ENCODE data around the gene KDM1B. TPM values are rescaled to one million over a fixed set of nuclear protein-coding genes. Genes with fewer than 3 reads are reported as not detected.

KDM1B gene
- total RNA-seq, 4 donors from 2014 or later = 46.2 to 89.5 (median 70.8) TPM

DNA sequence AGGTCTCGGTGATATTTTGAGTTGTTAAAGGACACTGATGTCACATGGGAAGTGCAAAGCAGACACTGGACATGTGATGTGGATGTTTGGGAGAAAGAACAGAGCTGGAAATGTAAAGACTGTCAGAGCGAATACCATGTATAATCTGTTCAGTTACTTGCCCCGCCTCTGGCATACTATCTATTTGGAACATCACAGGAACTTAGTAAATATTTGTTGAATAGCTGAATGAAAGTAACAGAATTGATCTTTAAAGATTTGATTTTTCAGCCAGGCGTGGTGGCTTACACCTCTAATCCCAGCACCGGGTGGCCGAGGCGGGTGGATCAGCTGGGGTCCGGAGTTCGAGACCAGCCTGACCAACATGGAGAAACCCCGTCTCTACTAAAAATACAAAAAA is 19.0 kb upstream of the KDM1B start:
- Histone ChIP-seq H3K4me1 (peaks cover under 1 to 5% of the 10 kb centered on the region in 2 donors), H3K9me3 (no peaks in the 10 kb centered on the region), H3K4me3 (replicated peaks in 1 of 3) (no peak overlapping the region), H3K36me3 (peaks cover 61 to 82% of the 10 kb centered on the region in 2 donors), H3K27me3 (no peaks in the 10 kb centered on the region), H3K27ac (no peak overlapping the region)
- 96 to 97% methylated on average over 10 of the region's 10 CpGs for WGBS, 2 donors
- no peak for DNase-seq
- intact Hi-C loops (cut with DNase I) = no loop called here
- no peak for TF ChIP-seq POLR2A (IDR thresholded peaks at IDR 0.05)
- TF ChIP-seq, protein P1, sequence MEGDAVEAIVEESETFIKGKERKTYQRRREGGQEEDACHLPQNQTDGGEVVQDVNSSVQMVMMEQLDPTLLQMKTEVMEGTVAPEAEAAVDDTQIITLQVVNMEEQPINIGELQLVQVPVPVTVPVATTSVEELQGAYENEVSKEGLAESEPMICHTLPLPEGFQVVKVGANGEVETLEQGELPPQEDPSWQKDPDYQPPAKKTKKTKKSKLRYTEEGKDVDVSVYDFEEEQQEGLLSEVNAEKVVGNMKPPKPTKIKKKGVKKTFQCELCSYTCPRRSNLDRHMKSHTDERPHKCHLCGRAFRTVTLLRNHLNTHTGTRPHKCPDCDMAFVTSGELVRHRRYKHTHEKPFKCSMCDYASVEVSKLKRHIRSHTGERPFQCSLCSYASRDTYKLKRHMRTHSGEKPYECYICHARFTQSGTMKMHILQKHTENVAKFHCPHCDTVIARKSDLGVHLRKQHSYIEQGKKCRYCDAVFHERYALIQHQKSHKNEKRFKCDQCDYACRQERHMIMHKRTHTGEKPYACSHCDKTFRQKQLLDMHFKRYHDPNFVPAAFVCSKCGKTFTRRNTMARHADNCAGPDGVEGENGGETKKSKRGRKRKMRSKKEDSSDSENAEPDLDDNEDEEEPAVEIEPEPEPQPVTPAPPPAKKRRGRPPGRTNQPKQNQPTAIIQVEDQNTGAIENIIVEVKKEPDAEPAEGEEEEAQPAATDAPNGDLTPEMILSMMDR (IDR thresholded peaks at IDR 0.05) = no peak

DNA sequence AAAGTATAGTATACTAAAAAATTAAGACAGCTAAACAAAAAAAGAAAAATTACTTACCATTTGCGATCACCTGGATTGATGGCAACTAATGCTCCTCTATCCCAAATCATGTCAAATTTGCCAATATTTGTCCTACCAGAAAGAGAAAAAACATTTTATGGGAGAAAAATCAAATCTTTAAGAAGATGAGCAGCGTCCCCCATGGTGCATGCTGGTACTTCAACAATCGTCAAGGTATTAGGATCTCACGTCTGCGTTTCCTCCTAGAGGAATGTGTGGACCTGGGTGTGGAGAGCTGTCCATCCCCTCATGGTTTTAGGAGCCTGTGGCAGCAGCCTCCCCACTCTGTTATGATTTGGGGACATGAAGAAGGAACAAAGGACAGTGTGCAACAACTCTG is 16.3 kb upstream of the KDM1B start:
- Histone ChIP-seq H3K4me3 (replicated peaks in 1 of 3) (no peak overlapping the region), H3K9me3 (no peaks in the 10 kb centered on the region), H3K27ac (no peak overlapping the region), H3K36me3 (peaks cover 58% of the 10 kb centered on the region in 2 donors), H3K4me1 (peaks cover 20 to 22% of the 10 kb centered on the region in 2 donors), H3K27me3 (no peaks in the 10 kb centered on the region)
- DNase-seq = no peak
- WGBS, 2 donors = 93 to 96% methylated on average over 5 of the region's 5 CpGs
- intact Hi-C loops (cut with DNase I) = no loop called here
- TF ChIP-seq POLR2A (IDR thresholded peaks at IDR 0.05) = no peak
- TF ChIP-seq, protein P1 (IDR thresholded peaks at IDR 0.05) = no peak

DNA sequence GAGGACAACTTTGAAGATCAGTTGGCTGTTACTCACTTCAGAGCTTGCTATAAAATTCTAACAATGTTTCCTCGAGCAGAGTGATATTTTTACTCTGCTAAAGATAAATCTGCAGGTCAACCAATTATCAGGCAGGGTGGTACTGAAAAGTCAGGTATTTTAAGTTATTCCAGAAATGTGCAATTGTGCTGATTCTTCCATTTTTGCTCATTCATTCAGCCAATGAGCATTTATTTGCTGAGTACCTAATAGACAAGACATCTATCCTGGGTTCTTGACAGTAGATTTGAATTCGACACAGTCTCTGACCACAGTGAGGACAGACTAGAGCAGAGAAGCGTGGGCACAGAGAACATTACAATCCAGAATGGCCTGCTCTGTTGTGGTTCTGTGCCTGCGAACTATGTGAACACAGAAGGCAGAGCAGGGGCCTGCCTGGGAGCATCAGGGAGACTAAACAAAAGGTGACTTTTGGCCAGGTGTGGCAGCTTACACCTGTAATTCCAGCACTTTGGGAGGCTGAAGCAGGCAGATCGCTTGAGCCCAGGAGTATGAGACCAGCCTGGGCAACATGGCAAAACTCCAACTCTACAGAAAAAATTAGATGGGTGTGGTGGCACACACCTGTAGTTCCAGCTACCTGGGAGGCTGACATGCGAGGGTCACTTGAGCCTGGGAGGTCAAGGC is 15.1 kb upstream of the KDM1B start:
- intact Hi-C loops (cut with DNase I) = no loop called here
- Histone ChIP-seq H3K4me1 (peaks cover 20 to 22% of the 10 kb centered on the region in 2 donors), H3K4me3 (replicated peaks in 1 of 3) (no peak overlapping the region), H3K27me3 (no peaks in the 10 kb centered on the region), H3K9me3 (no peaks in the 10 kb centered on the region), H3K36me3 (peaks cover 51 to 52% of the 10 kb centered on the region in 2 donors), H3K27ac (peak overlapping the region in 1 of 3 donors; percentile 11)
- DNase-seq = no peak
- WGBS, 2 donors = 94 to 95% methylated on average over 6 of the region's 6 CpGs
- no peak for TF ChIP-seq POLR2A (IDR thresholded peaks at IDR 0.05)
- TF ChIP-seq, protein P1 (IDR thresholded peaks at IDR 0.05) = no peak

DNA sequence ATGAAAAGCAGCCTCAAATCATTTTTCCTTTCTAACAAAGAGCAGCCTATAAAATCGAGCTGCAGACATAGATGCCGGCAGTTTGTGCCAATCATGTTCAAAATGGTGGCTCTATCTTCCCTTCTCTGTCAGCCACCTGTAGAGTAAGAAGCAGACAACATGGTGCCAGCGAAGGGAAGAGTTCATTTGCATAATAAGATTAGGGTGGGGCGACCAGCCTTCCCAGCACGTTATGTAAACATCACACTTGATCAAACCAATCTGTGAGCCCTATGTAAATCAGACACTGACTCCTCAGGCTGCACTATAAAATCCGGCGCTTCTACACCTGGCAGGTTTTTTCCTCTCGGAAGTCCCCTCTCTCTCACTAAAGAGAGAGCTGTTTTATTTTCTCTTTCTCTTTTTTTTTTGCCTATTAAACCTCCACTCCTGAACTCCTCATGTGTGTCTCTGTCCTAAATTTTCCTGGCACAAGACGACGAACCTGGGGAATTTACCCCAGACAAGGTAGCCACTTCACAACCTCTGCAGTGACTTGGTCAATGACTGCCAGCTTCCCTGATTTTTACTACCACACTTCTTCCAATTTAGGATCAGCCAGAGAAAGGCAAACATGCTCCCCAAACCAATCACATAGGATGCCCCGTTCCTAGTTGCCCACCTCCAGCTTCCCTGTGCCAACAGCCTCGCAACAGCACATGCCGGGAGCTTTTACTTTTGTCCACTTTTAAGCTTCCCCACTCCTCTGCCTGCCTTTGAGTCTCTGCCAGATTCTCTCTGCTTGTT is 13.2 kb upstream of the KDM1B start:
- TF ChIP-seq, protein P1 (IDR thresholded peaks at IDR 0.05) = no peak
- peak in 1 of 2 donors; percentile 34 for TF ChIP-seq POLR2A (IDR thresholded peaks at IDR 0.05)
- Histone ChIP-seq H3K4me3 (replicated peaks in 1 of 3) (no peak overlapping the region), H3K9me3 (no peaks in the 10 kb centered on the region), H3K36me3 (peaks cover 34 to 42% of the 10 kb centered on the region in 2 donors), H3K27ac (peak overlapping the region; percentile 73 to 82 (median 74)), H3K27me3 (no peaks in the 10 kb centered on the region), H3K4me1 (peaks cover 20 to 22% of the 10 kb centered on the region in 2 donors)
- DNase-seq = peak; percentile 71 to 73
- intact Hi-C loops (cut with DNase I) = no loop called here
- 42 to 44% methylated on average over 13 of the region's 13 CpGs for WGBS, 2 donors

DNA sequence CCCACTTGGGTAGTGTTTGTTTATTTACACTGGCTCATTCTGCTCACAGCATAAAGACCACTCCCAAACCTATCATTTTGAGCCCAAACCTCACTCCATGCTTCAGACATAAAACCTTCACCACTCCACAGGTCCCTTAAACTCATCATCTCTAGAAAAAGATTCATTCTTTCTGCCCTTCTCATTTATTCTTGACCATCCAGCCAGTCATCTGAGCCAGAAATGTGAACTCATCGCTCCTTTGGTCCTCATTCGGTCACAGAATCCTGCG is 12.7 kb upstream of the KDM1B start:
- 90 to 96% methylated on average over 3 of the region's 3 CpGs for WGBS, 2 donors
- H3K27me3 ChIP-seq = no peaks in the 10 kb centered on the region
- H3K9me3 ChIP-seq = no peaks in the 10 kb centered on the region
- intact Hi-C loops (cut with DNase I) = no loop called here
- H3K27ac ChIP-seq = peak overlapping the region; percentile 50 to 74 (median 73)
- H3K36me3 ChIP-seq = peaks cover 31 to 40% of the 10 kb centered on the region in 2 donors
- DNase-seq = no peak
- H3K4me3 ChIP-seq (replicated peaks in 1 of 3) = no peak overlapping the region
- TF ChIP-seq POLR2A (IDR thresholded peaks at IDR 0.05) = no peak
- TF ChIP-seq, protein P1 (IDR thresholded peaks at IDR 0.05) = no peak
- peaks cover 20 to 22% of the 10 kb centered on the region in 2 donors for H3K4me1 ChIP-seq

Data from thyroid gland (tissue), 4 donors.